GM15510 (cell line): Measurements from ENCODE around the gene CLIP1.

Source experiments
- POLR2A ChIP-seq: IDR thresholded peaks from 3 replicates; pipeline ENCODE4 v1.6.1; 2011; ENCODE audit warnings: borderline replicate concordance; ENCODE audit not compliant: insufficient read length; ENCODE audit errors: extremely low read depth

The CLIP1 gene

GRCh38 chr12:122333142-122334087, 89.1 kb downstream of the CLIP1 start:
- no peak for TF ChIP-seq POLR2A

GRCh38 chr12:122327494-122328385, 94.7 kb downstream of the CLIP1 start:
- TF ChIP-seq POLR2A = no peak

DNA sequence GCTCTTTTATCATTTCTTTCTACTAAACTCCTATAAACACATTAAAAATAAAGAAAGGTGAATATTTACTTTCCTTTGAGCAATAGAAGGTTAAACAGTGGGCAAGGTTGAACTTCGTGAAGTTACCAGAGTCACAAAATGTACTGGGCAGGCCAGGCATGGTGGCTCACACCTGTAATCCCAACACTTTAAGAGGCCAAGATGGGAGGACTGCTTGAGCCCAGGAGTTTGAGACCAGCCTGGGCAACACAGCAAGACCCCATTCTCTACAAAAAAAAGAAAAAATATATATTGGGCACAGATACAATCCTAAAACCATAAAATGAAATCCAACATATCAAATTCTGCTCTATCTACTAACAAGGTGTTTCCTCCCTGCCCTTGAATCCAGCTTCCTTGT, 95.5 kb downstream of the CLIP1 start:
- no peak for TF ChIP-seq POLR2A

GRCh38 chr12:122326586-122326985, 95.9 kb downstream of the CLIP1 start:
- no peak for TF ChIP-seq POLR2A

DNA sequence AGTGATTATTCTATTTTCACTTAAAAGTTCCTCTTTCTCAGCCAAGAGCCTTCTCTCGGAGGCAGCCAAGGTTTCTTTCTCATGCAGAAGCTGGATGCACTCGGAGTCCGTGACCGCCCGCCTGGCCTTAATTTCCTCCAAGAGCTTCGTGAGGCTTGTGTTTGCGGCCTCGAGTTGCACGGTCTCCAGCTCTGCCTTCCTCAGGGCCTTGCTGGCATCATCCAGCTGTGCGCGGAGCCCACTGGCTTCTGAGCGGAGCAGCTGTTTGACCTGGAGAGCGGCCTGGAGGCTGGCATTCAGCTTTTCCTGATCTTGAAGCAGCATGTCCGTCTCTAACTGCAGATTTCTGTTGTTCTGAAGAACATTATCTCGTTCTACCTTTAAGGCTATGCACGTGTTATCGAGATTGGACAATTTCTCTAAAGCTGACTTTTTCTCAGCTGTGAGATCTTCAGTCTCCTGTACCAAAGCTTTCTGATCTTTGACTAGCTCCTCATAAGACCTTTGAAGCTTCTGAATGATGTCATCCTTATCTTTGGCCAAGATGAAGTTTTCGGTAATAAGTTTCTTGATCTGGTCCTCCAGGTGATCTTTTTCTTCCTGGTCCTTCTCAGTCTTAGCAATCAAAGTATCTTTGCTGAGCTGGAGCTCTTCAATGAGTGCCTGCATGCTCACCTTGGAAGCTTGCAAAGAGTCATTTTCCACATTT, 99.0 kb downstream of the CLIP1 start:
- TF ChIP-seq POLR2A = no peak

GRCh38 chr12:122322501-122322900, 100.0 kb downstream of the CLIP1 start:
- TF ChIP-seq POLR2A = no peak

GRCh38 chr12:122318607-122319605, 103.6 kb downstream of the CLIP1 start:
- TF ChIP-seq POLR2A = no peak

GRCh38 chr12:122312926-122313325, 109.5 kb downstream of the CLIP1 start:
- no peak for TF ChIP-seq POLR2A

- no peak for TF ChIP-seq POLR2A
These were observed 110.8 kb downstream of the CLIP1 start for GRCh38 chr12:122311696-122312095.

GRCh38 chr12:122310626-122311333, 111.7 kb downstream of the CLIP1 start:
- TF ChIP-seq POLR2A = no peak

GRCh38 chr12:122309564-122310121, 112.8 kb downstream of the CLIP1 start:
- TF ChIP-seq POLR2A = no peak

- TF ChIP-seq POLR2A = no peak
These were observed 113.7 kb downstream of the CLIP1 start for GRCh38 chr12:122308811-122309210.

GRCh38 chr12:122306407-122306806, 116.1 kb downstream of the CLIP1 start:
- TF ChIP-seq POLR2A = no peak
